GM23248 (cell line): ENCODE data around the gene MTFR1L. TPM values are rescaled to one million over a fixed set of nuclear protein-coding genes. Genes with fewer than 3 reads are reported as not detected.

ENCODE experiments used
- DNase-seq: peaks from one replicate; pipeline ENCODE4 v3.0.0-alpha.2; 2015
- H2AFZ ChIP-seq: fragments of 200-600 bp; sonication (generic); 2 replicates; pipeline ENCODE4 v1.6.1; 2016; ENCODE audit warnings: antibody characterized with exemption
- H3F3A ChIP-seq: fragments of 200-600 bp; sonication (generic); 2 replicates; pipeline ENCODE4 v1.6.1; 2016; ENCODE audit warnings: mild to moderate bottlenecking, antibody characterized with exemption, mixed run types; ENCODE audit not compliant: insufficient read depth
- H3K27ac ChIP-seq: fragments of 200-600 bp; sonication (generic); 2 replicates; pipeline ENCODE4 v1.5.1; 2016; ENCODE audit warnings: mild to moderate bottlenecking
- H3K27me3 ChIP-seq: fragments of 200-600 bp; sonication (generic); replicated peaks from 2 replicates; pipeline ENCODE4 v1.6.1; 2016; ENCODE audit warnings: mild to moderate bottlenecking; ENCODE audit not compliant: insufficient read depth
- H3K36me3 ChIP-seq: fragments of 200-600 bp; sonication (generic); 2 replicates; pipeline ENCODE4 v1.6.1; 2016; ENCODE audit warnings: low read depth, mild to moderate bottlenecking
- H3K4me1 ChIP-seq: fragments of 200-600 bp; sonication (generic); 2 replicates; pipeline ENCODE4 v1.6.1; 2016; ENCODE audit warnings: mild to moderate bottlenecking; ENCODE audit not compliant: insufficient read depth
- H3K4me2 ChIP-seq: fragments of 200-600 bp; sonication (generic); one replicate; pipeline ENCODE4 v1.6.1; 2016; ENCODE audit warnings: mild to moderate bottlenecking; ENCODE audit not compliant: unreplicated experiment
- H3K4me3 ChIP-seq: fragments of 200-600 bp; sonication (generic); 2 replicates; pipeline ENCODE4 v1.5.1; 2016; ENCODE audit warnings: mild to moderate bottlenecking
- H3K79me2 ChIP-seq: fragments of 200-600 bp; sonication (generic); 2 replicates; pipeline ENCODE4 v1.6.1; 2016; ENCODE audit warnings: mild to moderate bottlenecking; ENCODE audit not compliant: insufficient read depth
- H3K9ac ChIP-seq: fragments of 200-600 bp; sonication (generic); 2 replicates; pipeline ENCODE4 v1.6.1; 2016; ENCODE audit warnings: mild to moderate bottlenecking
- H3K9me2 ChIP-seq: fragments of 200-600 bp; sonication (generic); 2 replicates; pipeline ENCODE4 v1.6.1; 2016; ENCODE audit warnings: mixed run types, mild to moderate bottlenecking, moderate library complexity; ENCODE audit not compliant: insufficient read depth
- H3K9me3 ChIP-seq: fragments of 200-600 bp; sonication (generic); one replicate; pipeline ENCODE4 v1.6.1; 2017; ENCODE audit warnings: low read depth
- H4K20me1 ChIP-seq: fragments of 200-600 bp; sonication (generic); 2 replicates; pipeline ENCODE4 v1.6.0; 2016; ENCODE audit not compliant: insufficient read depth
- EZH2 ChIP-seq: fragments of 200-600 bp; sonication (generic); IDR thresholded peaks from 2 replicates; pipeline ENCODE4 v1.6.1; 2018; ENCODE audit warnings: antibody characterized with exemption, mild to moderate bottlenecking; ENCODE audit not compliant: insufficient read depth, poor library complexity, severe bottlenecking
- EZH2phosphoT487 ChIP-seq: fragments of 200-600 bp; sonication (generic); IDR thresholded peaks from 2 replicates; pipeline ENCODE4 v1.6.1; 2018; ENCODE audit warnings: antibody characterized with exemption, moderate library complexity, mild to moderate bottlenecking, low read depth; ENCODE audit not compliant: insufficient read depth
- WGBS, 2 experiments: methylation state at CpG; one replicate each; pipeline ENCODE4 v1.1.6; 2015 to 2017; ENCODE audit warnings: low lambda C conversion rate in 2 of 2, low coverage in 1 of 2; ENCODE audit errors: missing lambda C conversion rate in 2 of 2; 5-methylcytosine and 5-hydroxymethylcytosine counted together
- in situ Hi-C: fragments of 300-500 bp; cut with MboI; formaldehyde crosslinking; loops from 2 replicates; pipeline ENCODE4 v1.15.0; 2020
- polyA plus RNA-seq: library from polyadenylated mRNA; unstranded; fragments of >200 nt; fragmentation: Nextera tagmentation; extraction: Ambion mirVana; gene quantifications from 2 replicates; pipeline ENCODE4 v1.2.1, GENCODE V29; 2016
- total RNA-seq: library from RNA; depleted of rRNA; stranded (reverse); fragments of >200 nt; shearing (Covaris generic); gene quantifications from 2 replicates; pipeline ENCODE4 v1.2.3, GENCODE V29; 2014

Gene MTFR1L
- total and polyA plus RNA-seq, 2 experiments from 2014 or later: 57.2 to 78.1 TPM

DNA sequence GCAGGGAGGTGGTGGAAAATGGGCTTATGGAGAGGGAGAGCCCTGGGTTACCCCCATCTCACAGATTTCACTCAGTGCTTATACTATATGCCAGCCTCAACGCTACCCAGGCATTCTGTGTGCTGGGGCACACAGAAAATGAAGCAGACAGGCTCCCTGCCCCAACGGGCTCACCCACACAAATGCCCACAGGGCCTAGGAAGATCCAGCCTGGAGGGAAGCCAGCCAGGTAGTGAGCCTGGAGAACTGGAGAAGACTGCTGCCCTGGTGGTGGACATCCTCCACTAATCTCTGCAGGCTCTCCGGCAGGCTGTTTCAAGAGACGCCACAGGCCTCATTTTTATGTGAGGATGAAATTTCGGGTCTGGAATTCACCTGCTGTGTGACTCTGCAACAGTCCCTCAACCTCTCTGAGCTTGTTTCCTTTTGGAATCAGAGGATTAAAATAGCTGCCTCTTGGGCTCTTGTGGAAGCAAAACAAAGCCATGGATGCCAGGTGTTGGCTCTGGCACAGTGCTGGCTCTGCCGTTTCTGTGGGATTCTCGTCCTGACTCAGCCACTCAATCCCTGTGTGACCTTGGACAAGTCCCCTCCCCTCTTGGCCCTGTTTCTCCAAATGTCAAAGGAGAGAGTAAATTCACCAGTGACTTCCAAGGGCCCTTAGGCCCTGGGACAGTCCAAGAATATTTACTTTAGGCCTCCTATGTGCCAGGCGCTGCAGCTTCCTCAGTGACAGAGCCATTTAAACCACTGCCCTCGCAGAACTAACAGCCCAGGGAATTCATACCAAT, 52.1 kb downstream of the MTFR1L start:
- Histone ChIP-seq H3F3A (peaks cover 6% of the 10 kb centered on the region), H3K27ac (no peak overlapping the region), H2AFZ (no peak overlapping the region), H3K36me3 (peaks cover 3% of the 10 kb centered on the region; the same call in 1 of the 2 replicates), H3K4me2 (no peak overlapping the region), H3K4me3 (no peak overlapping the region), H3K4me1 (peaks cover 4% of the 10 kb centered on the region; the same call in 1 of the 2 replicates), H3K79me2 (peaks cover 37% of the 10 kb centered on the region), H3K9ac (no peak overlapping the region), H3K27me3 (no peaks in the 10 kb centered on the region), H3K9me3 (no peaks in the 10 kb centered on the region), H4K20me1 (no peaks in the 10 kb centered on the region), H3K9me2 (no peaks in the 10 kb centered on the region)
- no peak for TF ChIP-seq EZH2phosphoT487
- TF ChIP-seq EZH2: no peak
- in situ Hi-C loops: no loop called here
- WGBS, 2 experiments: 84 to 87% methylated on average over 9 of the region's 9 CpGs
- no peak for DNase-seq

DNA sequence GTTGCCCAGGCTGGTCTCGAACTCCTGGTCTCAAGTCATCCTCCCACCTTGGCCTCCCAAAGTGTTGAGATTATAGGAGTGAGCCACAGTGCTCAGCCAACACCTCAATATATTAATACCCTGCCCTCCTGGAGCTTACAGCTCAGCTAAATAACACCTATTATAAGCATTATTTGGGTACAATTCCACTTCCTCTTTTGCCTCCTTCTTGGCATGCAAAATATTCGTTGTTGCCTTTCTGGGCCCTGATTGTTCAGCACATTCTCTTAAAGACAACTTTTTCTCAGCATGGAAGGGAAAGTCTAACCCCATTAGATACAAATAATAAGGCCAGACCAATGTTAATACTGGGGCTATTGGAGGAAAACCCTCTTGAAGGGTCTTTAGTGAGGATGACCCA, 53.0 kb downstream of the MTFR1L start:
- no peak for DNase-seq
- in situ Hi-C loops: no loop called here
- Histone ChIP-seq H3K9me3 (no peaks in the 10 kb centered on the region), H3K27me3 (no peaks in the 10 kb centered on the region), H3K9me2 (no peaks in the 10 kb centered on the region), H3K4me2 (no peak overlapping the region), H3K9ac (no peak overlapping the region), H3F3A (peaks cover 9% of the 10 kb centered on the region), H3K4me1 (peaks cover 4% of the 10 kb centered on the region; the same call in 1 of the 2 replicates), H3K36me3 (peaks cover 3% of the 10 kb centered on the region; the same call in 1 of the 2 replicates), H3K4me3 (no peak overlapping the region), H3K27ac (no peak overlapping the region), H2AFZ (no peak overlapping the region), H4K20me1 (no peaks in the 10 kb centered on the region), H3K79me2 (peaks cover 37% of the 10 kb centered on the region)
- WGBS, 2 experiments: 50 to 51% methylated on average over 2 of the region's 2 CpGs
- no peak for TF ChIP-seq EZH2phosphoT487
- no peak for TF ChIP-seq EZH2

DNA sequence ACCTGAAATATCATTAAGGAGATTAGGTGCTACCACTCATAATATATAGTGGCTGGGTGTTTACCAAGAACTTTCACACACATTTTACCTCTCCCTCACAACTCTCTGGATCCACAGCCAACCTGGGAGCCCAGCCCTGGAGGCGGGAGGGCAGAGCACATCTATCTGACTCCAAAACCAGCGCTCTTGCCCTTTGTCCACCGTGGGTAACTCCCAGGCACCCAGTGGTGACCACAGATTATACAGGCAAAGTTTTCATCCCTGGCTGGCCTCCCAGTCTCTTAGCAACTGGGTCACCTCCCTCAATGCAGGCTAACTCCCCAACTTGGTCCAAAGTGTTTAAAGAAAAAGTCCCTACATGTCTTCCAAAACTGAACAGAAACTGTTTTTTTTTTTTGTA, 53.4 kb downstream of the MTFR1L start:
- peaks cover 37% of the 10 kb centered on the region for H3K79me2 ChIP-seq
- in situ Hi-C loops: no loop called here
- H3K9ac ChIP-seq: no peak overlapping the region
- H3K4me3 ChIP-seq: no peak overlapping the region
- no peaks in the 10 kb centered on the region for H3K9me2 ChIP-seq
- H3K4me2 ChIP-seq: no peak overlapping the region
- WGBS, 2 experiments: 63 to 74% methylated on average over 3 of the region's 3 CpGs
- DNase-seq: peak; percentile 41
- H2AFZ ChIP-seq: no peak overlapping the region
- TF ChIP-seq EZH2phosphoT487: no peak
- TF ChIP-seq EZH2: no peak
- H3K27me3 ChIP-seq: no peaks in the 10 kb centered on the region
- H3K9me3 ChIP-seq: no peaks in the 10 kb centered on the region
- H3K4me1 ChIP-seq: peaks cover 4% of the 10 kb centered on the region; the same call in 1 of the 2 replicates
- peaks cover 9% of the 10 kb centered on the region for H3F3A ChIP-seq
- no peaks in the 10 kb centered on the region for H4K20me1 ChIP-seq
- H3K27ac ChIP-seq: no peak overlapping the region
- peaks cover 3% of the 10 kb centered on the region; the same call in 1 of the 2 replicates for H3K36me3 ChIP-seq

DNA sequence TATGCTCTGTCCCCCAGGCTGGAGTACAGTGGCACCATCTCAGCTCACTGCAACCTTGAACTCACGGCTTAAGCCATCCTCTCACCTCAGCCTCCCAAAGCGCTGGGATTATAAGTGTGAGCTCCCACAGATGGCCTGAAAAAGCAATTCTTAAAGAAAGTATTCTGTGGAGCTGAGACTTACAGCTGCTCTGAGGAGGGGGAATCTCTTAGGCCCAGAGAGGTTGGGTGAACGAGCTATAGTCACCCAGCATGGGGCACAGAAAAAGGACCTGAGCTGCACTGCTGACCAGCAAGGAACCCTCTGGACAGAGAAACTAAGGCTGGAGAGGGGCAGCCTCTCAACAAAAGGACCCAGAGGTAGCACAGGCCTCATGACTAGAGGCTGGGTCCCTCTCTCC, 54.5 kb downstream of the MTFR1L start:
- H3K79me2 ChIP-seq: peaks cover 37% of the 10 kb centered on the region
- no peak overlapping the region for H2AFZ ChIP-seq
- H3K4me1 ChIP-seq: peaks cover 4% of the 10 kb centered on the region; the same call in 1 of the 2 replicates
- TF ChIP-seq EZH2phosphoT487 (no peak), EZH2 (no peak)
- WGBS, 2 experiments: 80 to 86% methylated on average over 3 of the region's 3 CpGs
- in situ Hi-C loops: no loop called here
- H3K27ac ChIP-seq: no peak overlapping the region
- peak overlapping the region; percentile 78 for H3K4me3 ChIP-seq
- H3K27me3 ChIP-seq: no peaks in the 10 kb centered on the region
- peaks cover 9% of the 10 kb centered on the region for H3F3A ChIP-seq
- H3K9me2 ChIP-seq: no peaks in the 10 kb centered on the region
- H3K36me3 ChIP-seq: peaks cover 3% of the 10 kb centered on the region; the same call in 1 of the 2 replicates
- H3K4me2 ChIP-seq: peak overlapping the region; percentile 72
- no peaks in the 10 kb centered on the region for H3K9me3 ChIP-seq
- peak overlapping the region; percentile 83 for H3K9ac ChIP-seq
- no peaks in the 10 kb centered on the region for H4K20me1 ChIP-seq
- no peak for DNase-seq
